ENCODE data around the gene NEDD4L. TPM values are rescaled to one million over a fixed set of nuclear protein-coding genes. Genes with fewer than 3 reads are reported as not detected.
"Not testable (repeated sequence)": the region's sequence is repeated elsewhere in the genome, so short reads cannot be mapped to it uniquely, and the experiment has no call there.

NEDD4L gene
- total RNA-seq, 6 experiments from 2014 or later, result 11.2 to 28.1 (median 15.7) TPM

- H3K9me3 Mint-ChIP-seq, result no peaks in the 10 kb centered on the region
- peak overlapping the region; percentile 44; the same call in 1 of the 2 replicates for H3K27ac Mint-ChIP-seq
- H3K27me3 Mint-ChIP-seq (ENCODE audit: insufficient read depth), result no peaks in the 10 kb centered on the region
- H3K36me3 Mint-ChIP-seq (ENCODE audit: low read depth), result peaks cover 16% of the 10 kb centered on the region
- DNase-seq, result no peak
- no peak overlapping the region; the same call in 1 of the 2 replicates for H3K4me3 Mint-ChIP-seq
- TF ChIP-seq CTCF (IDR thresholded peaks at IDR 0.05), result no peak
- H3K4me1 Mint-ChIP-seq (ENCODE audit: low read depth), result peaks cover 30% of the 10 kb centered on the region
Observed at GRCh38 chr18:58257461-58257860, 213.4 kb downstream of the NEDD4L start.

GRCh38 chr18:58258692-58259342 is 214.8 kb downstream of the NEDD4L start:
- DNase-seq, result no peak
- H3K4me1 Mint-ChIP-seq (ENCODE audit: low read depth), result peaks cover 39% of the 10 kb centered on the region
- H3K27me3 Mint-ChIP-seq (ENCODE audit: insufficient read depth), result no peaks in the 10 kb centered on the region
- no peaks in the 10 kb centered on the region for H3K9me3 Mint-ChIP-seq
- H3K36me3 Mint-ChIP-seq (ENCODE audit: low read depth), result peaks cover 16% of the 10 kb centered on the region
- no peak overlapping the region for H3K4me3 Mint-ChIP-seq
- TF ChIP-seq CTCF (IDR thresholded peaks at IDR 0.05), result no peak
- H3K27ac Mint-ChIP-seq, result no peak overlapping the region

GRCh38 chr18:58263055-58263957 is 219.3 kb downstream of the NEDD4L start:
- peaks cover 49% of the 10 kb centered on the region for H3K4me1 Mint-ChIP-seq (ENCODE audit: low read depth)

GRCh38 chr18:58264075-58264474 is 220.0 kb downstream of the NEDD4L start:
- no peak for DNase-seq
- Mint-ChIP-seq H3K27ac (no peak overlapping the region), H3K4me3 (no peak overlapping the region), H3K4me1 (ENCODE audit: low read depth) (peaks cover 57% of the 10 kb centered on the region), H3K36me3 (ENCODE audit: low read depth) (peaks cover 5% of the 10 kb centered on the region; the same call in 1 of the 2 replicates), H3K27me3 (ENCODE audit: insufficient read depth) (no peaks in the 10 kb centered on the region), H3K9me3 (no peaks in the 10 kb centered on the region)
- no peak for TF ChIP-seq CTCF (IDR thresholded peaks at IDR 0.05)

More at GRCh38 chr18:58263055-58263957, 219.3 kb downstream of the NEDD4L start:
- no peak for DNase-seq
- Mint-ChIP-seq H3K27ac (peak overlapping the region; percentile 53; the same call in 1 of the 2 replicates), H3K4me3 (peak overlapping the region; percentile 60), H3K9me3 (no peaks in the 10 kb centered on the region), H3K27me3 (ENCODE audit: insufficient read depth) (no peaks in the 10 kb centered on the region), H3K36me3 (ENCODE audit: low read depth) (peaks cover 7% of the 10 kb centered on the region; the same call in 1 of the 2 replicates)
- no peak for TF ChIP-seq CTCF (IDR thresholded peaks at IDR 0.05)

- TF ChIP-seq CTCF (IDR thresholded peaks at IDR 0.05), result no peak
- DNase-seq, result no peak
- Mint-ChIP-seq H3K36me3 (ENCODE audit: low read depth) (no peaks in the 10 kb centered on the region; the same call in 1 of the 2 replicates), H3K27ac (no peak overlapping the region), H3K27me3 (ENCODE audit: insufficient read depth) (peaks cover 1% of the 10 kb centered on the region; the same call in 1 of the 2 replicates), H3K4me1 (ENCODE audit: low read depth) (peaks cover 64% of the 10 kb centered on the region), H3K9me3 (no peaks in the 10 kb centered on the region), H3K4me3 (no peak overlapping the region)
Observed at GRCh38 chr18:58264840-58265239, 220.8 kb downstream of the NEDD4L start.

GRCh38 chr18:58265489-58265888 is 221.5 kb downstream of the NEDD4L start:
- H3K36me3 Mint-ChIP-seq (ENCODE audit: low read depth), result not testable (repeated sequence)

More at GRCh38 chr18:58265489-58265888, 221.5 kb downstream of the NEDD4L start:
- DNase-seq; H3K9me3 Mint-ChIP-seq; H3K27me3 Mint-ChIP-seq (ENCODE audit: insufficient read depth); H3K4me3 Mint-ChIP-seq; H3K27ac Mint-ChIP-seq: not testable (repeated sequence)
- H3K4me1 Mint-ChIP-seq (ENCODE audit: low read depth), result peaks cover 71% of the 10 kb centered on the region
